Activated naive CD8-positive, alpha-beta T cell (primary cell): ENCODE data around the gene LYZL6.
"Not testable (repeated sequence)": the region's sequence is repeated elsewhere in the genome, so short reads cannot be mapped to it uniquely, and the experiment has no call there.

Experiments used
- H3K27ac Mint-ChIP-seq: one replicate; pipeline ENCODE4 v1.8.0; 2021; ENCODE audit warnings: mixed read lengths
- H3K27me3 Mint-ChIP-seq: one replicate; pipeline ENCODE4 v1.8.0; 2021; ENCODE audit warnings: mixed read lengths
- H3K36me3 Mint-ChIP-seq: one replicate; pipeline ENCODE4 v1.8.0; 2021; ENCODE audit warnings: mixed read lengths
- H3K4me1 Mint-ChIP-seq: one replicate; pipeline ENCODE4 v1.8.0; 2021; ENCODE audit warnings: low read depth, mixed read lengths
- H3K4me3 Mint-ChIP-seq: one replicate; pipeline ENCODE4 v1.8.0; 2021; ENCODE audit warnings: mild to moderate bottlenecking, mixed read lengths
- H3K9me3 Mint-ChIP-seq: one replicate; pipeline ENCODE4 v1.8.0; 2021; ENCODE audit warnings: low read depth, mixed read lengths

LYZL6 gene

DNA sequence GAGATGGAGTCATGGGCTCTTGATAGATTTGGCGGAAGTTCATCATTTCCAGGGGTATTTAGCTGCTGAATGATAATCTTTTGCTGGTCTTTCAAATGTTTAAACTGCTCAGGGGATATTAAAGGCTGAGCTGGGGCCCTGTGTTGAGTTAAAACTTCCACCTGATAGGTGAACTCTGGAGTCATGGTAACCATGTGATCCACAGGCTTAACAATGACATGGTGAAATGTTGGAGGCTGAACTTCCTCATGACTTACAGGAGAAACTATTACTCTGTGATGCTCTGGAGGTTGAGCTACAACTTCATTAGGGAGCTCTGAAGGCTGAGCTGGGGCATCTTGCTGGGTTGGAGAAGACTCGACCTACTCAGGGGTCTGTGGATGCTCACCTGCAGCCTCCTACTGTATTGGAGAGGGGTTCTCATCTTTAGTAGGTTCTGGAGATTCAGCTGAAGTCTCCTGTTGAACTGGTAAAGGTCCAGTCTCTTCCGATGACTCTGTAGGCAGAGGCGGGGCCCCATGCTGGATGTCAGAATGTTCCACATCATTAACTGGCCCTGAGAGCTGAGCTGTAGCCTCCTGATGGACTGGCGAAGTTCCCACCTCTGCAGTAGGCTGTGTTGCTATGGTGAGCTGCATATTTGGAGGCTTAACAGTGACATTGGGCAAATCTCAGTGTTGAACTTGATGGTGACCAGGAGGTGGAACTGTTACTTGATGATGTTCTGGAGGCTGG, 37.2 kb downstream of the LYZL6 start:
- Mint-ChIP-seq H3K27ac (no peak overlapping the region), H3K9me3 (no peaks in the 10 kb centered on the region), H3K27me3 (no peaks in the 10 kb centered on the region), H3K4me1 (peaks cover 7% of the 10 kb centered on the region), H3K36me3 (peaks cover under 1% of the 10 kb centered on the region), H3K4me3 (no peak overlapping the region)

DNA sequence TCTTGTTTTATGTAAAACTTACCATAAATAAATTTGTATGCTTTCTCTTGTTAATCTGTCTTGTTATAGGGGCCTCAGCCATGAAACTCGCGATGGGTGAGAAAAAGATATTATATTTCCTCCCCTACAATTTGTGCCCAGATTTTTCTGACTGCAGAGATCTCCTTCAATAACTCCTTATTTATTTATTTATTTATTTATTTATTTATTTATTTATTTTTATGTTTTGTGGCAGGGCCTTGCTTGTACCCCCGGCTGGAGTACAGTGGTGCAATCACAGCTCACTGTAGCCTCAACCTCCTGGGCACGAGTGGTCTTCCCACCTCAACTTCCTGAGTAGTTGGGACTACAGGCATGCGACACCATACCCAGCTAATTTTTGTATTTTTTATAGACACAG, 40.1 kb downstream of the LYZL6 start:
- H3K9me3 Mint-ChIP-seq: no peaks in the 10 kb centered on the region
- H3K27me3 Mint-ChIP-seq: no peaks in the 10 kb centered on the region
- H3K4me3 Mint-ChIP-seq: no peak overlapping the region
- H3K27ac Mint-ChIP-seq: no peak overlapping the region
- peaks cover 35% of the 10 kb centered on the region for H3K4me1 Mint-ChIP-seq
- peaks cover 2% of the 10 kb centered on the region for H3K36me3 Mint-ChIP-seq

DNA sequence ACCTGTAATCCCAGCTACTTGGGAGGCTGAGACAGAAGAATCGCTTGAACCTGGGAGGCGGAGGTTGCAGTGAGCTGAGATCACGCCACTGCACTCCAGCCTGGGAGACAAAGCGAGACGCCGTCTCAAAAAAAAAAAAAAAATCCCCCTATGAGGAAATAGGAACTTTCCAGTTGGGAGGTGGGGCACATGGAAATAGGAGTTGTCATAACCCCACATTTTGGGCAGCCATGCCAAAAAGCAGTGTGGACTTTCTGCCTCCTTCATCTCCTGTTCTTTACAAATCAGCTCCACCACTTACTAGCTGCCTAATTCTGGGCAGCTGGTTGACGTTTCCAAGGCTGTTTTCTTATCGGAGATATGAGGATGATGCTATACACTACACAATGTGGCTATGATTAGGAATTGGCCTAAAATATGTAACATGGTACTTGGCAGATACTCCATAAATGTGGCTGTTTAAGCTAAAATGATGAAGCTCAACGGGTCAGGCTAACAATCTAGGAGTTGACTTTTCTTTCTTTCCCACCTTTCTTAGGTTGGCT, 41.8 kb downstream of the LYZL6 start:
- Mint-ChIP-seq H3K27ac (no peak overlapping the region), H3K27me3 (no peaks in the 10 kb centered on the region), H3K4me1 (peaks cover 46% of the 10 kb centered on the region), H3K9me3 (no peaks in the 10 kb centered on the region), H3K4me3 (no peak overlapping the region), H3K36me3 (peaks cover 2% of the 10 kb centered on the region)

DNA sequence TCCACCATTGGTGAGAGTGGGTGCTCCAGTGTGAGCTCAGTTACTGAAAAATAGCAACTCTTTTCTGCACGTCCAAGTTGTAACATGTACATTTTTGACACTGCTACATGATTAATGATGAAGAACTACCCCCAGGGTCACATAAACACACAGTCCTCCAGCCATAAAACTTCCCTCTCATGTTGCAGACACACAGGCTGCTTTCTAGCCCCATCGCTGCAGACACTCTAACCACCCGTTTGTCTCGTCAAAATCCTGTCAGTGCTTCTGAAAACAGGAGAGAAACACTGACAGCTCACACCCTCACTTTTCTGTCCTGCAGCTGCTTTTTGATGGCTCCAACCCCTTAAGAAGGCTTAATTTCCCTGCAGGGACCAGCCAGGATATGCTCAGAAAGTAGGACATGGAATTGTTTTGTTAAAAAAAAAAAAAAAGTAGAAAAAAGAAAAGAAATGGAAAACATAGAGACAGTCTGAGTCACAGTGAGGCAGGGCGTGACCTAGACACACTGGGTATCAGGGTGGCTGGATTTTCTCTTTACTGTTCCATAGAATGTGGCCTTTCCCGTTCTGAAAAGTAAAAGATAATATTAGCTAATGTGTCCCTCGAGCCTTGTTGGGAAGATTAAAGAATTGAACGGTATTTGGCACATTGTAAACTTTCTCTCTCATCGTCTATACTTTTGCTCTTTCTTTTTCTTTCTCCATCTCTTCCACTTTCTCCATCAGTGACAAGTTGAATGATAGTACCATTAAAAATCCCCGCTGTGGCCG, 42.6 kb downstream of the LYZL6 start:
- peaks cover 2% of the 10 kb centered on the region for H3K36me3 Mint-ChIP-seq
- H3K27me3 Mint-ChIP-seq: no peaks in the 10 kb centered on the region
- H3K9me3 Mint-ChIP-seq: no peaks in the 10 kb centered on the region
- H3K4me3 Mint-ChIP-seq: peak overlapping the region; percentile 42
- H3K4me1 Mint-ChIP-seq: peaks cover 50% of the 10 kb centered on the region
- peak overlapping the region; percentile 7 for H3K27ac Mint-ChIP-seq

DNA sequence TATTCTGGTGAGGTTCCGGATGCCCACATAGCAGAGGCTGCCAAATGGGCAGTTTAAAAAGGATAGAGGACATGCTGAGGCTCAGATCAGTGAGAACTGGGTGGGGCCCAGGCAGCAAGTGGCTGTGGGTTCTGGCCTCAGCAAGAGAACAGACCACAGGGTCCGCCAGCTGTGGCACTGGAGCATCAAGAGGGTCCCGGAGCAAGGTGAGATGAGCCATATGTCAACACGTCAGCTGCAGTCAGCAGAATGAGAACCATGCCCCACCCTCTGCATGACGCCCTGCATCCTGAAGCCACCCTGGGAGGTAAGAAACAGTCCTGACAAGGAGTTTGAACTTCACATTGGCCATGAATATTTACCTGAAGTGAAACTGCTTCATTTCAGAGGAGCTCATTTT, 43.2 kb downstream of the LYZL6 start:
- H3K4me3 Mint-ChIP-seq: peak overlapping the region; percentile 55
- H3K4me1 Mint-ChIP-seq: peaks cover 54% of the 10 kb centered on the region
- H3K36me3 Mint-ChIP-seq: peaks cover 2% of the 10 kb centered on the region
- H3K9me3 Mint-ChIP-seq: no peaks in the 10 kb centered on the region
- H3K27me3 Mint-ChIP-seq: no peaks in the 10 kb centered on the region
- peak overlapping the region; percentile 30 for H3K27ac Mint-ChIP-seq

DNA sequence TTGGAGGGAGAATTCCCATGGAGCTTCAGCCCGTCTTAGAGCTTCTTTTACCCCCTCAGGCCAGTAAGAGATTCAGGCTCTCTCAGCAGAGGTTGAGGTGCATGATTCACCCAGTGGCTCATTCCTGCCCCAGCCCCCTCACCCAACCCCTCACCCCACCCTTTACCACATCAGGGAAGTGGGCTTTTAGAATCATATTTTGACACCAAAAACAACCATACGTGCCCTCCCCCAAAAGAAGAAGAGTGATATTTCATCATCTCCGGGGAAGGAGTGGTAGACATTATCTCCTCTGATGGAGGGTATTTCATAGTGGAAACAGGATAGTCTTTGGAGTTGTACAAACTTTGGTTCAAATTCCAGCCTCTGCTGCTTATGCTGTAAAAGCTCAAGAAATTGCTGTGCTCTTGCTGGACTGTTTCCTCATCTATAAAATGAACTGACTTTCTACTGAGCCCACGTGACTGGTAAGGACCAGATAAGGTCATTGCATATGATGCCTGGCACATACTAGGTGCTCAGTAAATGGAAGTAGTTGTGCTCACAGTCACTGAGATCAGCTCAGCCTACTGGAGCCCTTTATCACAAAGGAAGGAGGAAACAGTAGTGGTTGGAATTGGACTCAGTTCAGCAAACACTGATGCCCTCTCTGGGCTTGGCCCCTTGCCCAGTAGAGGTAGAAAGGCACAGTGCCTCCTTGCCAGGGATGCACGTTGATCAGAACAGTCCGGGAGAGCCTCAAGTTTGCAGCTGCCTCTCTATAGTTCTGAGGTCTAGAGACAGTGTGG, 45.0 kb downstream of the LYZL6 start:
- peaks cover 54% of the 10 kb centered on the region for H3K4me1 Mint-ChIP-seq
- no peaks in the 10 kb centered on the region for H3K27me3 Mint-ChIP-seq
- peak overlapping the region; percentile 28 for H3K4me3 Mint-ChIP-seq
- peaks cover 2% of the 10 kb centered on the region for H3K36me3 Mint-ChIP-seq
- H3K27ac Mint-ChIP-seq: peak overlapping the region; percentile 84
- H3K9me3 Mint-ChIP-seq: no peaks in the 10 kb centered on the region

DNA sequence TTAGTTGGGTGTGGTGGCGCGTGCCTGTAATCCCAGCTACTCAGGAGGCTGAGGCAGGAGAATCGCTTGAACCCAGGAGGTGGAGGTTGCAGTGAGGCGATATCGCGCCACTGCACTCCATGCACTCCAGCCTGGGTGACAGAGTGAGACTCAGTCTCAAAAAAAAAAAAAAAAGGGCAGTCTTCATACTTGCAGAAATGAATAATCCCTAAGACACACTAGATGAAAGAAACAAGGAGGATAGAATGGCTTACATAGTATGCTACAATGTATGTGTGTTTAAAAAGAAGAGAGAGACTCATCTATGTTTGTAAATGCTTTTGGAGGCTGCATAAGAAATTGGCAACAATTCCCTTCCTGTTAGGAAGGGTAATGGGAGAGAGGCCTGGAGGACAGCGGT, 45.7 kb downstream of the LYZL6 start:
- H3K27ac Mint-ChIP-seq: peak overlapping the region; percentile 69
- H3K4me1 Mint-ChIP-seq: peaks cover 56% of the 10 kb centered on the region
- not testable (repeated sequence) for H3K36me3 Mint-ChIP-seq, H3K9me3 Mint-ChIP-seq, H3K27me3 Mint-ChIP-seq
- H3K4me3 Mint-ChIP-seq: peak overlapping the region; percentile 15

DNA sequence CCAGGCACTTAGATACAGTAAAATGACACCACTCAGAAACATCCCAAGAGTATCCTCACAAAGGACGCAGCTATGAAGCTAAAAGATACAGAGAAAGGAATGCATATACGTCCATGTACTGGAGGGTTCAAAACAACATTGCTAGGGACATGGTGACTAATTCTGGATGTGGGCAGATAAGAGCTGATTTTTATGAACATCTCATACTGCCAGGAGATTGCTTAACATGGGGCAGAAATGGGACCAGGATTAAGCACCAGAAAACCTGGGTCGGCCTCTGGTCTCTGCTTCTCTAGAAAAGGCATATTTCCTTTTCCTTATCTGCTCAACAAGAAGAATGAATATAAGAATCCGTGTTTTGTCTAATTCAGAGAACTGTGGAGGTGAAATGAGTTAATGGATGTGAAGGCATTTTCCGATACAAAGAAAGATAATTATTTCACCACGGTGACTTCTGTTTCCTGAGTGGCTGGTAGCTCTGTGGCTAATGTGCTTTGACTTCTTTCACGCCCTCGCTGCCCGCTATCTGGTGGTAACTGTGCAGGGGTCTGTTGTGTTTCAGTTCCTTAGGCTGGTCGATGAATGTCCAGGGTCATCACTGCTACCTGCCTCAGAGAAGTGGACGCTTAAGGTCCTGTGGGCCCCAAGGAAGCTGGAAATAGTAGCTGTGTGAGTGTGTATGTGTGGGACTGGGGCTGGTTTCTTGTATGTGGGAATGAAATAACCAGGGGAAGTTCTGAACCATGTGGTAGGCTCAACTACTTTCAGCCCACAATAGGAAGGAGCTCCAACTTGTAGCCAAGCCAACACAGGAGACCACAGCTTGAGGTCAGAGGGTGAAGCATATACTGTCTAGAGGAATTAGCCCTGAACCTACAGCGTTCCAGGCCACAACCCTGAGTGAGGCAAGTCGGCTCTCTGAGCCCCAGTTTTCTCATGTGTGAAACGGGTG, 47.6 kb downstream of the LYZL6 start:
- Mint-ChIP-seq H3K36me3 (no peaks in the 10 kb centered on the region), H3K27ac (peak overlapping the region; percentile 86), H3K4me1 (peaks cover 67% of the 10 kb centered on the region), H3K4me3 (no peak overlapping the region), H3K9me3 (no peaks in the 10 kb centered on the region), H3K27me3 (no peaks in the 10 kb centered on the region)

DNA sequence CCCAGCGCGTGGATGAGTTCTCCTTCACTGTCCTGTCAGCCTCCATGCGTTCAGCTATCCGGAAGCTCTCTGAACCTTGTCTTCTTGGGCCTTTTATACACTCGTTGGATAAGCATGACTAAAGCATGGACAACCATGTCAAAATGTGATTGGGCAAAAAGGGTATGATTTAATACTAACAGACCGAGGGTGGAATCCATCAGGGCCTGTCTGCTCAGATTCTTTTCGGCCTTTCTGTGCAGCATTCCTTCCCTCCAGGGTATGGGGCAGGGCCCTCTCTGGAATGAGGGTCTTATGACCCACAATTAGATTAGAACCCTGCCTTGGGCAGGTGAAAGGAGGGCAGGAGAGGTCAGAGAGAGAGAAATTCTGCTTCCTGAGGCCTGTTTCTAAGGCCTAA, 49.3 kb downstream of the LYZL6 start:
- H3K27me3 Mint-ChIP-seq: no peaks in the 10 kb centered on the region
- no peak overlapping the region for H3K4me3 Mint-ChIP-seq
- H3K4me1 Mint-ChIP-seq: peaks cover 66% of the 10 kb centered on the region
- no peaks in the 10 kb centered on the region for H3K36me3 Mint-ChIP-seq
- H3K27ac Mint-ChIP-seq: no peak overlapping the region
- no peaks in the 10 kb centered on the region for H3K9me3 Mint-ChIP-seq

DNA sequence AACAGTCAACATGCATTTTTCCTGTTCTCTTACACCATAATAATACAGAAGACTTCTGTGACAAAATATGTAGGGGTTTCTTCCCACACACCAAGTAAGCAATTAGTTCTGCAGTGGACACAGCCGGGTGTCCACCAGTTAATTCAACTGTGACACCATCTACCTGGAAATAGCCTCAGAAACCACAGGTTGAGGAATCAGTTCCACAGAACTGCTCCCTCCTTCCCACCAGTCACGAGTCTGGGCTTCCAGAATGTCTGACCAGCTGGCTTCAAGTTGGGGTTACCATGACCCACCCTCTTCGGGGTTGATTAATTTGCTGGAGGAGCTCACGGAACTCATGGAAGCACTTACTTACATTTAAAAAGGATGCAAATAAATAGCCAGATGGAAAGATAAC, 49.8 kb downstream of the LYZL6 start:
- Mint-ChIP-seq H3K4me1 (peaks cover 66% of the 10 kb centered on the region), H3K36me3 (no peaks in the 10 kb centered on the region), H3K27me3 (no peaks in the 10 kb centered on the region), H3K27ac (no peak overlapping the region), H3K9me3 (no peaks in the 10 kb centered on the region), H3K4me3 (no peak overlapping the region)

DNA sequence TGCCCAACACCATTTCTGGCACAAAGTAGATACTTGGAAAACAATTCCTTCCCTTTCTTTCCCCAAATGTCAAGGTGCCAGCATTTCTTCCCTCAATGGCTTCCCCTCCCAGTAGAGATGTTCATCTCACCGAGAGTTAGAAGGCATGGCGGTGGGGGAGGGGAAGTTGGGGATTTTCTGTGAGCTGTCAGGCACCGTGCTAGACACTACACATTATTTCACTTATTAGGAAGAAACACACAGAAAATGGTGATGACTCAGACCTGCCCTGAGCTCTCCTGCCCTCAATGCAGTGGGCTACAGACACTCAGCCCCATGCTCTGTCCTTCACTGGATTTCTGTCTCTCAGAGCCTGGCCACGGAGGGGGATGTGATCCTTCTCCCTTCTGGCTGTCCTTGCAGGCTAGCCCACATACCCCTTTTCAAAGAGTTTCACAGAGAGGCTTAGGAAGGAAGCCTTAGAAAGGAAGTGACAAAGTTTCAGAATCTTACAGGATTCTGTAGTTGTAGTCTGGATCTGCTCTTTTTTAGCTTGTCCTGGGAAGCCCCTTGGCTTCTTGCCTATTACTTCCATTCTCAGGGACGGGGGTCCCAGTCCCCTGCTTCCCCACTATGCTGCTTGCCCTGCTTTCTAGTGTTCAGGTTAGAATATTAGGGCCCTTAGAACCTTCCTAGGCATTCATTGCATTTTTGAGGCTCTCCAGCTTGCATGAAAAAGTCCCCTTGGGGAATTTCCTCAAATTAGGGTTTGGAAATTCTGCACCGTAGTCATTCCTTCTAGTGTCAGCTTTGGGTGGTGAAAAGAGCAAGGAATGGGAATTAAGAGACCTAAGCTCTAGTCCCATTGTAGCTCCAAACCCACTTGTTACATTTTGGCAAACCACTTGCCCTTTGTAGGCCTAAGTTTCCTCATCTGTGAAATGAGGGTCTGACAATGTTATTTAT, 51.1 kb downstream of the LYZL6 start:
- Mint-ChIP-seq H3K9me3 (no peaks in the 10 kb centered on the region), H3K27ac (peak overlapping the region; percentile 90), H3K36me3 (no peaks in the 10 kb centered on the region), H3K4me3 (peak overlapping the region; percentile 15), H3K4me1 (peaks cover 55% of the 10 kb centered on the region), H3K27me3 (no peaks in the 10 kb centered on the region)

DNA sequence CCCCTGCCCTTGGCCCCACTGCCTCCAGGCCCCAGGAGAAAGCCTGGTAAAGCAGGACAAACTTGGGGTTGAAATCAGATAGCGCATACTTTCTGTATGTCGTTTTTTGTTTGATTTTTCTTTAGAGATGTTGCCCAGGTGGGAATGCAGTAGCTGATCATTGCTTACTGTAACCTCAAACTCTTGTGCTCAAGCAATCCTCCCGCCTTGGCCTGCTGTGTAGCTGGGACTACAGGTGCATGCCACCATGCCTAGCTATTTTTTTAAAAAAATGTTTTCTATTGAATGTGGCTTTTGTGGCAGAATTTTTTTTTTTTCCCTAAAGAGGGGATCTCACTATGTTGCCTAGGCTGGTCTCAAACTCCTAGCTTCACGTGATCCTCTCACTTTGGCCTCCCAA, 52.2 kb downstream of the LYZL6 start:
- Mint-ChIP-seq H3K9me3 (no peaks in the 10 kb centered on the region), H3K36me3 (no peaks in the 10 kb centered on the region), H3K27me3 (no peaks in the 10 kb centered on the region), H3K27ac (no peak overlapping the region), H3K4me1 (peaks cover 53% of the 10 kb centered on the region), H3K4me3 (no peak overlapping the region)

DNA sequence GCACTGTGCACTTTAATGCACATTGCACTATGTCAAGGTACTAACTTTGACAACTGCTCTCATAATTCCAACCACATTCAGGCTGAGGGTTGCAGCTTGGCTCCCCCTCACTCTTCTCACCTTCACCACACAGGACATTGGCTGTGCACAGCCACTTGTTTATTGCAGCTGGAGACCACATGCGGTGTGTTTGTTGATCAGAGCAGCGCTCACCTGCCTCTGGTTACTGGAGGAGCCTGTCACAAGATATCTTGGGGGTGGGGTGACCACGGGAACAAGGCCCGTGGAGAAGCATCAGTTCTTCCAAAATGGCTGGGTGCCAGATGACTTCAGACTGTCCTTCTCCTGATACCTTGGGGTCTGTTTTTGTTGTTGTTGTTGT, 52.7 kb downstream of the LYZL6 start:
- Mint-ChIP-seq H3K27me3 (no peaks in the 10 kb centered on the region), H3K27ac (no peak overlapping the region), H3K9me3 (no peaks in the 10 kb centered on the region), H3K4me3 (no peak overlapping the region), H3K36me3 (no peaks in the 10 kb centered on the region), H3K4me1 (peaks cover 48% of the 10 kb centered on the region)
